ENCODE results near the gene NR3C1.

NR3C1 gene
- total RNA-seq = 429 to 532 reads per million in 2 donors

DNA sequence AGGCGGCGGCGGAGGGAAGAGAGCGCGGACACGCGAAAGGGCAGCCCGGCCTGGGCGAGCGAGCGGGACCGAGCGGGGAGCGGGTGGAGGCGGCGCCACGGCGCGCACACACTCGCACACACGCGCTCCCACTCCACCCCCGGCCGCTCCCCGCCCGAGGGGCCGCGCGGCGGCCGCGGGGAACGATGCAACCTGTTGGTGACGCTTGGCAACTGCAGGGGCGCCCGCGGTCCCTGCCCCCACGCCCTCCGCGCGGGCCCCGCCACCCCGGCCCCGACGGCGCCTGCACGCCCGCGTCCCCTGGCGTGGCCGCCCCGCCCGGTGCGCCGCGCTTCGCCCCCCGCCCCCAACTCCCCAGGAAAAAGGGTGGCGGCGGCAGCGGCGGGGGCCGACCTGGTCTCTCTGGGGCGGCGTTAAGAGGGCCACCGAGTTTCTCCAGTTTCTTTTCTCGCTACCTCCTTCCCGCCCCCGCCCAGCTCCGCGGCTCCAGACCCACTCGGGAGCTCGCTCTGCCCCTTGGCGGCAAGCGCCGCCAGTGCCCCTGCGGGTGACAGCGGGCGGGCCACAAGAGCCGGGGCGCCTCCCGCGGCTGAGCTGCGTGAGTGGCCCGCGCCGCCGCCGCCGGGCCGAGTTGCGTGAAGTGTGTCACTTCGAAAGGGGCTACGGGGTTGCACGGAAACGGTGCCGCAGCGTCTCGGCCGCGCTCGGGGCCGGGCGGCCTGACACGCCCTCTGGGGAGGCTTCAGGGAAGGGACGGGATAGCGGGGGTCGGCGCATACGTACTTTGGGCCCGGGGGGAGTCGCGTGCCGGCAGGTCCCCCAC lies at the start of gene NR3C1:
Gene NR3C1, minus strand, starts transcription at position 94 of the 823 bp plus-strand sequence. CDS start 2,847 bp downstream, outside the sequence.
- DNase-seq = peak; percentile 87

DNA sequence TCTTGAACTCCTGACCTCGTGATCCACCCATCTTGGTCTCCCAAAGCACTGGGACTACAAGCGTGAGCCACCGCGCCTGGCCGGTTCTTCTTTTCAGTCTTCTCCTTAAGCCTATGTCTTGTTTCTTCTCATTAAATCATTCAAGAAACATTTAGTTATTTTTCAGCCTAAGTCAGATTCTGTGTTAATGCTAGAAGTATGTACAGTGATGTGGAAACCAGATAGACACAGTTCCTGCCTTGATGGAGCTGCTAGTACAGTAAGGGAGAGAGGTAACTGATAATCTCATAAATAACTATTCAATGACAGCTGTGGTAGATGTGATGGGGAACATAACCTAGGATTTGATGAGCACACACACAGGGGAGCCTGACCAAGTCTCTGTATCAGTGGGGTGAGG lies 46.3 kb upstream of the NR3C1 start:
- no peak for DNase-seq

DNA sequence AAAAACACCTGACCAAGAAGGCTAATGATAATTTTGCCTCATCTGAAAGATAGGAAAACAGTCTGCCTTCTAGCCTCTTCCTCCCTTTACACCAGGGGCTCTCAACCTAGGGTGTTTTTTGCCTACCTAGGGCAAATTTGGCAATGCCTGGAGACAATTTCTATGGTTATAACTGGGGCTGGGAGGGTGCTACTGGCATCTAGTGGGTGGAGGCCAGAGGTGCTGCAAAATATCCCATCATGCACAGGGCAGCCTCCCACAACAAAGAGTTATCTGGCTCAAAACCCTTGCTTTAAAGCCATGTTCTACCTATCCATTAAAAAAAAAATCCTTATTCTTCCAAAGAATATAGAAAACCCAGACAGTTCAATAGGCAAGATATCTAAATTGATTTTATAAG lies 45.0 kb upstream of the NR3C1 start:
- DNase-seq = no peak

DNA sequence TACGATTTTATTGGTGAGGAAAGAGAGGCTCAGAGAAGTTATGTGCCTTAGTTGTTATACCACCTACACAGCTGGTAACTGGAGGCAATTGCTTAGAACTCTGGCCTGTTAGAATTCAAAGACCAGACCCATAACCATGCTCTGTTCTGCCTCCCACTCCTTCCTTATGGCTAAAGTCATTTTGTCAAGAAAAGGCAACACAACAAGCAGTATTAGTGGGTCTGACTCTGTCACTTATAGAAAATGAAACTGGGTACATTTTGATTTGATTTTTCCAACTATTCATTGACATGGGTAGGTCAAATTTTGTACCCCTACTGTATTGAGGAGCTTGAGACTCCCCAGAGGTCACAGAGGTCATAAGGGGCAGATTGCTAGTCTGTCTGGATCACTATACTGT lies 44.5 kb upstream of the NR3C1 start:
- no peak for DNase-seq

DNA sequence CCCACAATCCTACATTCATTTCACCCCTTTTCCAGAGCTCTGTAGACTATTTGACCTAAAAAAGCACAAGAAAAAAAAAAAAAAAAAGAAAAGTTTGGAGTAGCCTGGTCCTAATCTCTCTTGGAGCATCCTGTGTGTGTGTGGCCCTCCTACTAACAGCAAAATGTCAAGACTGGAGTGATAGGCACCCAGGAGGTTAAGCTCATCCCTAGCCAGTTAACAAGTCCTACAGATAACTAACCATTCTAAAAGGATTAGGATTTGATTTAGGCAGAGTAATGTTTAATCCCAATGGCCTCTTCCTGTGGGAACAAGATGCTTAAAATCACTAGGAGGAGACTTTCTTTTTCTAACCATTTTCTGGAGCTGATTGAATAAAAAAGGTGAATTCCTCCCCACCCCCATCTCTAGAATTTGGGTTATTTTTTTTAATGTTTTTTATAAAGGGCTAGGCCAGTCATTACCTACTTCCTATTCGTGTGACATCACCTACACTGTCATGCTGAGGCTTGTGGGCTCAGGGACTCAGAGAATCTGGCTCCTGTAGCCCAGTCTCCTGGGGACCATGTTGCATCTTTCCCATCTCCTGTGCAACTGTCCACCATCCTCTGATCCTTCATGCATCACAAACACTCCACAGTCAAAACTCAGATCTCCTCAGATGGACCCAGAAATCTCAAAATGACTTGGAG lies 43.2 kb upstream of the NR3C1 start:
- no peak for DNase-seq

DNA sequence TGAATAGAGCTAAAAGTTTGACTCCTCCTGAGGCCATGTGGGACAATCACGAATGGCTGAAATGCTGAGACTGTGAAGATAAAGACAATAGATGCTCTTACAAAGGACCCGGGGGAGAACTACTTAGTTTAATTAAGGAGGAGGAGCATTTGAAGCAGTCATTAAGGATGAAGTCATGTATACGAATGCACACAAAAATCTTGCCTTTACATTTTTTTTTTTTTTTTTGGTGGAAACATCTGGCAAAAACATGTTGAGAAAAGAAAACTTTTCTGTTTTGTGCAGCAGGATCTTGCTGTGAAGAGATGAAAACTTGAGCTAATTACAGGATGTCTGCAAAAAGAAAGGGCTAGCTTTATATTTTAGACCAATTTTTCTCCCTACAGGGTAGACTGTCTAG lies 42.3 kb upstream of the NR3C1 start:
- DNase-seq = no peak

DNA sequence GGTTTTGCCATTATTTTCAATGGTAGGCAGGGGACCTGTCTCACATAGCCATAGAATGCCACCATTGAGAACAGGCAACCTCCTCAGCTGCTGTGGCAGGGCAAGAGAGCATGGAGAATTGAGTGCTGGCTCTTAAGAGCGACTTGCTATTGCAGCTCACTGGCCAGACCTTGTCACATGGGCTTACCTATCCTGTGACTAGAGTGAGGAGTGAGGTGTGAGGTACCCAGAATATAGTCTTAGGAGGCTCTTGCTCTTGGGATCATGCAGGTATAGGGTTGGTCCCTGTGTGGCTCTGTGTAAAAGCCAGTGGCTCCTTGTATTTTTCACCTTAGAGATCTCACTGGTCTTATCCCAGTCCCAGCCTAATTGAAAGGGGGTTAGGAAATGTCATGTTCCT lies 39.8 kb upstream of the NR3C1 start:
- DNase-seq = no peak

DNA sequence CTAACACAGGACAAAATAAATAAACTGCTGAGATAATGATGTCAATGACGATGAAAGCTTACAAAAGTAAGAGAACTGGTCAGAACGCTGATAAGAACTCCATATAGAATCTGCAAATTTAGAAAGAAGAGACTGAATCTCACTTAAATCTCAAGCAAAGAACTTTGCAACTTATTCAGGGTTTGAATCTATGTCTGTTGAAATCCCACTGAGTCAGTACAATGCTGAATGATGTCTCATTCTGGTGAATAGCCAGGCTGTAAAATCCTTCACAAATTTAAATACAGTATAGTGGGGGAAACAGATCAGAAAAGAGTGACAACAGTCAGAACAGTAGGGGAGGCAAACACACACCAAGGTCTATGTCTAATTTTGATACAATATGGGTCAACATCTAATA lies 38.9 kb upstream of the NR3C1 start:
- DNase-seq = no peak

DNA sequence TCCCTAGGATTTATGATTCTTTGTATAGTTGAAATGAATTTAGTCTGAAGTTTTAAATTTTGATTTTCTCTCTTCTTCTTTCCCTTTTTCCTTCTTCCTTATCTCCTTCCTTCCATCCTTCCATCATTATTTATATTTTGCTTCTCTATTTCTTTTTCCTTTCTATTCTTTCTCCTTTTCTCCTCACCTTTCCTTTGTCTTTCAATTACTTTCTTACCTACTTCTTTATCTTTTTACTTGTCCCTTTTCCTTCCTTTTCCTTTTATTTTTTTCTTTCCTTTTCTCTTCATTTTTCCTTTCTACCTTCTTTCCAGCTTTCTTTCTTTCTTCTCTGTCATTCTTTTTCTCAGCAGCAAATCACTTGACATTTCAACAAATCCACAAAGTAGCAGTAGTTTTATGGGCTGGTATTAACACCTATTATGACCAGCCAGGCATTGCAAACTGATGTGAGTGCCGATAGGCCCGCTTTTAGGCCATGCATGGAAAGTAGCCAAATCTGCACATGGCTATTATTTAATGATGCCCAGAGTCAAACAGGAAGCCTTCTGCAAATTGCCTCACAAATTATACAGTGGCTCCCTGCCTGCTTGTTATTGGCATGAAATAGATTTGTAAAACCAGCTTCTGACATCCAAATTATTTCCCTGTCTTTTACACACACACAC lies 37.1 kb upstream of the NR3C1 start:
- no peak for DNase-seq

DNA sequence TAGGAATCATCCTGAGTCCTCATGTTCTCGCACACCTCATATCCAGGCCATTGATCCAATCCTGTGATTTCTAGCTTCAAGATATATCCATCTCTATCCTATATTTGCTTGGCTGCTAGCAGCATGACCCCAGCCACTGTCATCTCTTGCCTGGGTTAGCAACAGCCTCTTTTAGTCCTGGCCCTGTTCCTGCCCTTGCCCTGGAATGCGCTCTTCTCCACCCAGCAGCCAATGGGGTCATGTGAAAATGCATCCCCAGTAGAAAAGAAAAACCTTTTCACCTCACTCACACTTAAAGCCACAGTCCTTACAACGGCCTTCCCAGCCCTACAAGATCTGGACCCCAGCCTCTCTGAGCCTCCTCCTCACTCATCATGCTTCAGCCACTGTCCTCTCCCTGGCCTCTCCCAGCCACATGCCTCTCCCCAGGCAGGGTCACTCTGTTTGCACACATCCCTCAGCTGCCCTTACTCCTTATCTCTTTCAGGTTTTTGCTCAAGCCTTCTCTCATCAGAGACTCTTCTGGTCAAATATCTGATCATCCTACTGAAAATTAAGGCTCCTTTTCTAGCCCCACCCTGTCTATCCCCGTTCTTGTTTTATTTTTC lies 34.3 kb upstream of the NR3C1 start:
- no peak for DNase-seq

DNA sequence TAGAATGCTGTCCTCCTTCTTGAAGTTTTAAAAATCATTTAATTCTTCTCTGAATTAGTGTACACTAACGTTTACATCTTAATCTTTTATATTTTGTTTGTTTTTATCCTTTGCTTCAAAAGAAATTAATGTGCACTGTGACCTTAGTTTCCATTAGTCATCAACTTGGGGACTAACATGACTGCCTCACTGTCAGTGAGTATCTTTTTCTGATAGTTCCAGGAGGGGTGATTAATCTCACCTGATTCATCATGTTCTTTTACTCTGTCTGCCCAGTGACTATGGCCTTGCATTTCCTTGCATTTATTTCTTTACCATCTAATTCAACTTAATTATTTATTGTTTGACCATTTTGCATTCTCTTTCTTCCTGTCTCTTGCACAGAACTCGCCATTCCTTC lies 33.4 kb upstream of the NR3C1 start:
- DNase-seq = no peak

DNA sequence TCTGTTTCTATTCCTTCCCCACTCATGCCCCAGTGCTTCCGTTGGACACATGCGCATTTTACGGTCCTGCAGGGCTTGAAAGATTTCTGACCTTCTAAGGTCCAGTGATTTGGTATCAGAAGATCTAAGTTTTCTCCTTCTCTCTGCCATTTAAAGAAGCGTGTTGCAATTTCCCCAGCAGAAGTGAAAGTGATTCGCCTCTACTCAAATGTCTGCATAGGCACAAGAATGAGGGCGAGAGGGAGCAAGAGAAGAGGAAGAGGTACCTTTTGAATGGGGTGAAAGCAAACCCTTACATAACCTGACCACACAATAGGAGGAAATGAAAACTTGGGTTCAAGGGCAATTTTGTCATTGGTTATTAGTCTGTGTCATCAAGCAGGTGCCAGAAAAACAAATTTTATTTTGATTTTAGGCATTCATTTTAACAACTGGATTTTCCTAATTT lies 31.7 kb upstream of the NR3C1 start:
- DNase-seq = no peak

DNA sequence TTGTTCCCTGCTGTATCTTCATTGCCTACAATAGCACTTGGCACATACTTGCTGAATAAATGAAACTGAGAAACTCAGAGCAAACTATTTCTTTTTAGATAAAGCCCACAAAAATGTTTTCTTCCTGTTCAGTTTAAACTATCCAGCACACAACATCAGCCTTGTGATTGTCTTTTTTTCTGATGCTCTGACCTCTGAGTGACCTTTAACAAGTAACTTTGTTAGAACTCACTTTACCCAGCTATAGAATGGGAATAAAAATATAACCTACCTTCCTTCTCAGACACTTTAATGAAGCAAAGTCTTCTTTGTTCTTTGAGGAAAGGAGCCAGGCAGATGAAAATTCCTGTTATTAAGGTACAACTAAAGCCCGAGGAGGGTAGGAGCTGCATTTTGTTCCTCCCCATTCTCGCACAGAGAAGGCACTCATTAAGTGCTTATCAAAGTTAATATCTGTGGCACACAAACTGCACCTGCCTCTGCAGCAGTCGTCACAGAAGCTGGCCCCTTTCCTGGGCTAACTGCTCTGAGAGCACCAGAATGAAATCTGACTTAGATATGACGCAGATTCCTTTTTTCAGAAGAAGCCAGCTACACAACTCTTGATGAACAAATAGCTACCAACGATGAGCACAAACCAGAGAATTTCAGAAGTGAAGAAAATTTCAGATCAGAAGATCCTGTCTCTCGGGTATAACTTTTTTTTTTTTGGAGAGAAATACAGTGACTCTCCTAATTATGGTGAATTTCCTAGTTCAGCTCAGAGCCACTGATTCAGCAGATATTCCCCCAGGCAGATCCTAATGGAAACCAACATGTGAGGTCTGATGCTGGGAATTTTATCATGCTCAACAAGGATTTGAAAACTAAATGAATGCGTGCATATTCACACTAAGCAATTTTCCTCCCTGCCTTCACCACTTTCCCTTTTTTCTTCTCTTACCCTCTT lies 31.0 kb upstream of the NR3C1 start:
- no peak for DNase-seq

DNA sequence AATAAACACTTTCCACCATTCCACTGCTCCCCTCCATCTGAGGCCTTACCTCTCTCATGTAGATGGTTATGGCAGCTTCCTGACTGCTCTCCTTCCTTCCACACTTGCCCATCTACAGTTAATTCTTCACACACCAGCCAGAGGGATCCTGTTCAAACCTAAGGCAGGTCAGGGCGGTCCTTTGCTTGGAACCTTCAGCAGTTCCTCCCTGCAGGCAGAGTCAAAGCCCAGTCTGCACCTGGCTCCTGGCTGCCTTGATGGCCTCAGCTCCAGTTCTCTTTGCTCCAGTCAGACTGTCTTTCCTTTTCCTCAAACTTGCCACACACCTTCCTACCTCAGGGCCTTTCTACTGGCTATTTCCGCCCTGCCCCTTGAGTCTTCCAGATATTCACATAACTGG lies 30.2 kb upstream of the NR3C1 start:
- DNase-seq = no peak

DNA sequence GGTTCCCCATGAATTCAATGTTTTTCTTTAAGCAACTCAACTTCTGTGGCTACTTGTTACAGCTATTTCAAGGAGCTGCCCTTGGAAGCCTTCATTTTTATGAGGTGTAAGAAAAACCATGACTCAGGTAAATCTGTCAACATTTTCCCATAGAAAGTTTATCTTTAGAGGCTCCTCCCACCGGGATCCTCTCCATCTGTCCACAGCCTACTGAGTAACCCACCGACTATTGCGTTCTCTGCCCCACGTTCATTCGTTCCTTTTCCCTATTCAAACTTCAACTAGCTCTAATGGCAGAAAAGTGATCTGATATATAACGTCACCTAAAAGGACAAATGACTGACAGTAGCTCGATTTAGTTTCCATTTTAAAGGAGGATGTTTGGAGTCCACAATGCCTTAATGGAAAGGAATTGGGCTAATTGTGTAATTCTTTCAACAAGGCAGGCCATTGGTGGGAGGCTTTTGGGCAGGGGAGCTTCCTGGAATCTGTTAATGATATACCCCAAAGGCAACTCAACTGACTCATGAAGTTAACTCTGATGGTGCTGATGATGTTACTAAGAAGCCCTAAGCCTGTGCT lies 29.3 kb upstream of the NR3C1 start:
- no peak for DNase-seq

DNA sequence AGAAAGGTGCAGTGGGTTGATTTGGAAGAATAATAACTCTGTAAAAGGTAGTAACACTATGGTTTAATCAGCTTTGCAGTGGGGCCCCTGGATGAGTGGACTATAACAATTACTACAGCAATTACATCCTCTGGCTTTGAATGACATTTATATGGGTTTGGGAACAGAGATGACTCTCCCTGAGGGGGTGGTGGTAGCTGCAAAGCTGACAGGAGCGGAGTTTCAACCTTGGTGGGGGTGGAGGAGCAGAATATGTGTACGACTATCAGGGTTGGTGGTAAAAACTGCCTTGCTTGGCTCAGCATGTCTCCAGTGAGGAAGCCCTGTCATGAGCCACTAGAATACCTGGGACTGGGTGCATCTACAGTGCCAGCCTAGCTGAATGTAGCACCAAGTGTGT lies 28.3 kb upstream of the NR3C1 start:
- no peak for DNase-seq

DNA sequence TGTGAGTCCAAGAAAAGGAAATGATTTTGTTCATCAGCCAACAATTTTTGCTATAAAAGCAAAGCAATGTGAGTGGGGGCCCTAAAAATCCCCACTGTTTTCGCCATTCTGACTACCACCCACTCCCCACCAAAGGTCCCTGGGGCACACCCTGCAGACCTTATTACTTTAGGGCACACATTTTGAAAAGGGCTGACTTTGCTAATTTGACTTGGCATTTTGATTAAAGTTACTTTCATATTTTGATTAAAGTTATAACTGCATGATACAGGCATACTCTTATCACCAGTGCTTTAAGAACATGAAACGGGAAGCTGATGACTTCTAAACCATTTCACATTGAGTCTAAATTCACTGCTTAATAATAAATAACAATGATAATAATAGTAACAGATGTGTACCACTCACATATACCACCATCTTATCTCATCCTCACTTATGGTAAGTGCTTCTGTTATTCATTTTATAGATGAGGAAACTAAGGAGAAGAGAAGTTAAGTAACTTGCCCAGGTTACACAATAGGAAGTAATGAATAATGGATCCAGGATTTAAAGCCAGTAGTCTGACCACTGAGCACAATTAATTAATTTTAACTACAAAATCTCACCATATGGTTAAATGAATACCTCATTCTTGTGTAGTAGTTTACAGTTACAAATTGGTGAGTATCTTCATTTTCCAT lies 25.4 kb upstream of the NR3C1 start:
- DNase-seq = no peak

DNA sequence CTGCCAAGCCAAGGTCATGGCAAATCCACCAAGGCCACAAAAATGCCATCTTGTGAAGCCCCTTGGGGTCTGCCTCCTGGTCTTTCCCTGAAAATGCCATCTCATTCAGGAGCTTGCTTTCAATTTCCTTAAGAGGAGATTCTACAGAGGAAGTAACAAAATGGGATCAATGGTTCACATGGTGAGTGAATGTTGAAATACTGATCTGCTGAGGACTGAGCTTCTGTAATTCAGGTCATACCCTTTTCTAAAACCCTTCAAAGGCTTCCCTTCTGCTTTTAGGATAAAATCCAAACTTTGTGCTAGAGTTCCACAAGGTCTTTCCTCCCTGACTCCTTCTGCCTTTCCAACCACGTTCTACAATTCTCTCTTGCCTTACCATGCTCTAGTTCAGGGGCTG lies 24.7 kb upstream of the NR3C1 start:
- DNase-seq = no peak

DNA sequence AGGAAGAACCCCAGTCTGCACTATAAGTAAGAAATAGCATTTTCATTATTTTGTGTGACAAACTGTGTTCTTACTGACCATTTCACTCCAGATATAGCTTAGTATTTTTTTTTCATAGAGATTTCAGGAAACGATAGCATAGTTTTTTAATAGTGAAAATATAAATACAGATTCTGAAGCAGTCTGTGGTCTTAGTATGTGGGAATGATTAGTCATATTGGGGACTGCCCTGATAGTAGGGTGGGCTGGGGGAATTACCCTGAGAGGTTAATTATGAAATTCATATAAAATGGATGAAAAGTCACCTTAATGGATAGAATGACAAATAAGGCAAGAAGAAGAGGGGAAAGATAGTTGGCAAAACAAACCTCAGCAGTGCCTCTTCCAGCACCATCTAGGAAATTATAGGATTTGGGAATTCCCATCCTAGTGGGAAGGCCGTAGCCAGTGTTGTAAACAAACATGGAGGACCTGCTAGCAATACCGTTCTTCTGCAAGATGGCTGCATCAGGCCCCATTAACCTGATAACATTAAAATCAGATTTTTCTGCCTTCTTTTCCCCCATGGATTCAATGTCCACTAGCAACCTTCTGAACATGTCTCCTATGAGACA lies 23.7 kb upstream of the NR3C1 start:
- no peak for DNase-seq

DNA sequence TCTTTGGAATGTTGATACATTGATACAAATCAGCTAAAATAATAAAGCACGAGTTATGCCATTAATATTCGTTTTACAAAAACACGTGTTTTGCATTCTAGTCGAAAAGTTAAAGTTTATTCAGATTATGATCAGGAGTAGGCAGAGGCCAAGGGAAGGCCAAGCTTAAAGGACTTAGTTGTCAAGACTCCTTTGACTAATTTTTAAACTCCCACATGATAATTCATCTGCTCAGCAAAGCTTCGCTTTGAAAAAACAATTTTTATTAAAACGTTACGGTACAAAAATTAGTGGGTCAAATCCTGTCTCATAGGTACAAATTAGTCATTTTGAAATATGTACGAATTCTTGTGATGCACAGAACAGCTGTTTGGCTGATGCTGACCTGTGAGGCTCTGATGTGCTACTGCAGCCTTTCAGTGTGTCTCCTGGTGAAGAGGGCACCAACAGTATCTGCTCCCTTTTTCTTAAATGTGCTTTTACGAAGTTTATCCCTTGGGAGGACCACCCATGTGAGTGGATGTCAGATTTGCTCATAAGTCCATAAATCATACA lies 23.0 kb upstream of the NR3C1 start:
- DNase-seq = no peak
